HG03354 (cell line): ENCODE results near the gene EPX.
A peak's percentile ranks its signal among the peaks of the same experiment; 100 is the strongest.

Source experiments
- ATAC-seq: cut with Tn5 transposase; IDR thresholded peaks from one replicate; pipeline ENCODE4 v1.9.1; 2021; ENCODE audit warnings: mild to moderate bottlenecking; ENCODE audit not compliant: unreplicated experiment, poor library complexity, severe bottlenecking

The EPX gene

GRCh38 chr17:58219789-58220183 is 27.3 kb downstream of the EPX start:
- ATAC-seq, result no peak

GRCh38 chr17:58224315-58224714 is 31.8 kb downstream of the EPX start:
- no peak for ATAC-seq

- ATAC-seq, result no peak
Measured at GRCh38 chr17:58227733-58228132, 35.2 kb downstream of the EPX start.

GRCh38 chr17:58228679-58229078 is 36.2 kb downstream of the EPX start:
- ATAC-seq, result no peak

GRCh38 chr17:58229384-58229783 is 36.9 kb downstream of the EPX start:
- ATAC-seq, result no peak

- ATAC-seq, result no peak
Measured at GRCh38 chr17:58229881-58230280, 37.4 kb downstream of the EPX start.

- no peak for ATAC-seq
Measured at GRCh38 chr17:58231641-58232040, 39.1 kb downstream of the EPX start.

- ATAC-seq, result peak; percentile 74
Measured at GRCh38 chr17:58232707-58233156, 40.2 kb downstream of the EPX start.

- ATAC-seq, result peak; percentile 72
Measured at GRCh38 chr17:58233543-58233942, 41.0 kb downstream of the EPX start.

GRCh38 chr17:58234512-58234911 is 42.0 kb downstream of the EPX start:
- no peak for ATAC-seq

GRCh38 chr17:58235821-58236220 is 43.3 kb downstream of the EPX start:
- ATAC-seq, result no peak

- no peak for ATAC-seq
Measured at GRCh38 chr17:58236394-58236793, 43.9 kb downstream of the EPX start.

GRCh38 chr17:58238147-58238634 is 45.7 kb downstream of the EPX start, which contains the start of gene LPO:
TSS of gene LPO (plus strand) at chr17:58238584. CDS start at chr17:58242980, 4,396 bp downstream.
- no peak for ATAC-seq

- no peak for ATAC-seq
Measured at GRCh38 chr17:58239987-58240386, 47.5 kb downstream of the EPX start.

GRCh38 chr17:58242171-58242784 is 49.8 kb downstream of the EPX start:
- no peak for ATAC-seq

- ATAC-seq, result no peak
Measured at GRCh38 chr17:58244963-58245362, 52.4 kb downstream of the EPX start.

GRCh38 chr17:58245428-58246103 is 53.0 kb downstream of the EPX start:
- no peak for ATAC-seq

GRCh38 chr17:58246104-58246740 is 53.7 kb downstream of the EPX start:
- ATAC-seq, result no peak

GRCh38 chr17:58246781-58247180 is 54.3 kb downstream of the EPX start:
- no peak for ATAC-seq

- no peak for ATAC-seq
Measured at GRCh38 chr17:58247511-58248363, 55.2 kb downstream of the EPX start.
